ENCODE data around the gene CTXN3. TPM values are rescaled to one million over a fixed set of nuclear protein-coding genes. Genes with fewer than 3 reads are reported as not detected.

Gene CTXN3
- total RNA-seq = not detected in 2 replicates

GRCh38 chr5:127649018-127649439 lies at the start of gene CTXN3:
Gene CTXN3, plus strand, starts transcription at chr5:127649082. Its CDS starts 8,440 bp downstream, at chr5:127657522.

GRCh38 chr5:127702926-127703561 lies 54.2 kb downstream of the CTXN3 start, which contains the start of gene CCDC192:
Gene CCDC192, plus strand, starts transcription at chr5:127703391. Its CDS starts 55 bp downstream, at chr5:127703446.

Other genes with a start within 250 kb of the CTXN3 start
- gene PRRC1, start 131.4 kb upstream of the CTXN3 start, total RNA-seq = 73.3 and 79.7 TPM in 2 replicates
- gene CCDC192, start 54.3 kb downstream of the CTXN3 start, total RNA-seq = not detected in 2 replicates